Measurements from ENCODE around the gene BCAS3.

Gene BCAS3

GRCh38 chr17:60677308-60678117, at the start of gene BCAS3:
Gene BCAS3 (plus strand): TSS chr17:60677851.
- TF ChIP-seq CTCF (IDR thresholded peaks at IDR 0.05; ENCODE audit: extremely low read depth, missing control alignments), result no peak
- peak; percentile 94 for DNase-seq (ENCODE audit: low spot score)

GRCh38 chr17:60628252-60628889, 49.3 kb upstream of the BCAS3 start:
- TF ChIP-seq CTCF (IDR thresholded peaks at IDR 0.05; ENCODE audit: extremely low read depth, missing control alignments), result no peak
- DNase-seq (ENCODE audit: low spot score), result no peak

GRCh38 chr17:60629120-60629519, 48.5 kb upstream of the BCAS3 start:
- DNase-seq (ENCODE audit: low spot score), result no peak
- no peak for TF ChIP-seq CTCF (IDR thresholded peaks at IDR 0.05; ENCODE audit: extremely low read depth, missing control alignments)

- no peak for DNase-seq (ENCODE audit: low spot score)
- TF ChIP-seq CTCF (IDR thresholded peaks at IDR 0.05; ENCODE audit: extremely low read depth, missing control alignments), result no peak
Measured at GRCh38 chr17:60630352-60630751, 47.3 kb upstream of the BCAS3 start.

- DNase-seq (ENCODE audit: low spot score), result no peak
Measured at GRCh38 chr17:60631119-60631518, 46.5 kb upstream of the BCAS3 start.

GRCh38 chr17:60637683-60638082, 40.0 kb upstream of the BCAS3 start:
- no peak for DNase-seq (ENCODE audit: low spot score)
- TF ChIP-seq CTCF (IDR thresholded peaks at IDR 0.05; ENCODE audit: extremely low read depth, missing control alignments), result no peak

More at GRCh38 chr17:60631119-60631518, 46.5 kb upstream of the BCAS3 start:
- no peak for TF ChIP-seq CTCF (IDR thresholded peaks at IDR 0.05; ENCODE audit: extremely low read depth, missing control alignments)

GRCh38 chr17:60639019-60639330, 38.7 kb upstream of the BCAS3 start:
- no peak for DNase-seq (ENCODE audit: low spot score)
- TF ChIP-seq CTCF (IDR thresholded peaks at IDR 0.05; ENCODE audit: extremely low read depth, missing control alignments), result no peak

All from GM20000 (cell line).